GM21515 (cell line): ENCODE results near the gene MTOR.
A peak's percentile ranks its signal among the peaks of the same experiment; 100 is the strongest.
"Not testable (repeated sequence)": the region's sequence is repeated elsewhere in the genome, so short reads cannot be mapped to it uniquely, and the experiment has no call there.

Source experiments
- ATAC-seq: cut with Tn5 transposase; IDR thresholded peaks from one replicate; pipeline ENCODE4 v1.9.1; 2021; ENCODE audit not compliant: unreplicated experiment

MTOR gene

DNA sequence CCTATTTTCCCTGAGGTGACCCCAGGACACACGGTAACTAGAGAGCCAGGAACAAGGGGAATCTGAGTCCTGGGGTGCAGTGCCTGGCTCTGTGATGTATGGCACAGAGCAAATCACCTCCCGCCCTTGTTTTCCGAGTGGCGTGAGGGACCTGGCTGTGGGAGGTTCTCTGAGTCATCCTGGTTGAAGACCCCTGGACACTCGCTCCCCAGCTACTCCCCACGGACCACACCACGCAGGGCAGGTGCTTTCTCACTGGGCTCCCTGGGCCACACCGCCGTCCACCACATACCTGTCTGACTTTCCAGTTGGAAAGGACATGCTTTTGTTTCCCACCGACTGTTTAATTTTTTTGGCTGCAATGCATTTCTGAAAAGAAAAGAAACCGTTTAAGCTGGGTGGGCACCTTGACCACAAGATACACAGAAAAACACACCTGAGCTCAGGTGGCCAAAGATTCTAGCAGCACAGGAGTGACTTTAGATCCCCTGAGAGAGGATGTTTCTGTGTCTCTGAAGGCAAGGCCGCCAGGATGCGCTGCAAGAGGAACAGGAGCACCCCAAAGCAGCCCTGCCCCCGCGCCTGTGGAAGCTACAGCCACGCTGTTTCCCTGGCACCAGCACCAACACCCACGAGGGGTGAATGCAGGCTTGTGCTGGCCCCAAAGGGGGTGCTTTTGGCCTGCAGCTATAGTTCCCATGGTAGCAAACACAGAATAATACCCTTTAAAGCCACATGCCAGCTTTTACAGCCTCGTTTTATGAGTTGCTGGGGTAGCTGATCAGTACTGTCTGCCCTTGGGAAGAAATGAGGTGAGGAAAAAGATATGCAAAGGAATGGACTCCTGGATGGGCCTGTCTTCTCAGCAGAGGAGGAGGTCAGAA, 194.4 kb downstream of the MTOR start:
- no peak for ATAC-seq

DNA sequence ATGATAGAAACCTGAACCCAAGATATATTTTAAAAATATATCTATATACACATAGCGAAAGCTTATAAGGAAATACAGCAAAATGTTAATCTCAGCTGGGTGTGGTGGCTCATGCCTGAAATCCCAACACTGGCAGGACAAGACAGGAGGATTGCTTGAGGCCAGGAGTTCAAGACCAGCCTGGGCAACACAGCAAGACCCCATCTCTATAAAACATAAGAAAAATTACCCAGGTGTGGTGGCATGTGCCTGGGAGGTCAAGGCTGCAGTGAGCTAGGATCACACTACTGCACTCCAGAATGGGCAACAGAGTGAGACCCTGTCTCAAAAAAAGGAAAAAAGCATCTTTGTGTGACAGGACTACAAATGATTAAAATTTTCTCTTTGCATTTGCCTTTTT, 196.6 kb downstream of the MTOR start:
- ATAC-seq = no peak

DNA sequence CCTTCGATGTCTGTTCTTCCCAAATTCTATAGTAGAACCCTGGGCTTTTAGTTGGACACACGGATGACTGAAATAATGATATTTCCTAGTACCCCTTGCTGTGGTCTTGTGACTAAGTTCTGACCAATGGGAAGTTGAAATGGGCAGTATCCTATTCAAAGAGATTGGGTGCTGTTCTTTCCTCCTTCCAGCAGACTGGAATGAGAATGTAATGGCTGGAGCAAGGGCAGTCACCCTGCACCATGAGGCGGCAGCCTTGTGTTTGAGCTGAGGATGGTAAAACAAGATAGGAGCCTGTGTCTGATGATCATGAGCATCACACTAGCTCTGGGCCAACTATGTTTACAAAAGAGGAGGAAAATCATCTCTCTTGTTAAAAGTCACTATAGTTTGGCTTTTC, 197.4 kb downstream of the MTOR start:
- ATAC-seq = no peak

DNA sequence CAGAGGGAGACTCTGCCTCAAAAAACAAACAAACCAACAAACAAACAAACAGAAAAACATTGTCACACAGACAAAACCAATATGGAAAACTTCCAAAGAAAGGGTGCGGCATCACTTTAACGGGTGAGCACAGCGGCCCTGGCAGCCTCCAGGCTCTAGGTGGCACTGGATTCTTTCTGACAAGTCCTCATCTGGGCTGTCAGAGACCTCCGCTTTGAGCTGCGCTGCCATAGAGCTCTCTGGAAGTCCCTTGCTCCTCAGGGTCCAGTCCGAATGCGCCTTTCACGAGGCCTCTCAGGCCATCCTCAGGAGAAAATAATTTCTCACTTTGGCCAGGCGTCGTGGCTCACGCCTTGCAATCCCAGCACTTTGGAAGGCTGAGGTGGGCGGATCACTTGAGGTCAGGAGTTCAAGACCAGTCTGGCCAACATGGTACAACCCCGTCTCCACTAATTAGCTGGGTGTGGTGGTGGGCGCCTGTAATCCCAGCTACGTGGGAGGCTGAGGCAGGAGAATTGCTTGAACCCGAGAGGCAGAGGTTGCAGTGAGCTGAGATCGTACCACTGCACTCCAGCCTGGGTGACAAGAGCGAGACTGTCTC, 198.3 kb downstream of the MTOR start:
- ATAC-seq = not testable (repeated sequence)

DNA sequence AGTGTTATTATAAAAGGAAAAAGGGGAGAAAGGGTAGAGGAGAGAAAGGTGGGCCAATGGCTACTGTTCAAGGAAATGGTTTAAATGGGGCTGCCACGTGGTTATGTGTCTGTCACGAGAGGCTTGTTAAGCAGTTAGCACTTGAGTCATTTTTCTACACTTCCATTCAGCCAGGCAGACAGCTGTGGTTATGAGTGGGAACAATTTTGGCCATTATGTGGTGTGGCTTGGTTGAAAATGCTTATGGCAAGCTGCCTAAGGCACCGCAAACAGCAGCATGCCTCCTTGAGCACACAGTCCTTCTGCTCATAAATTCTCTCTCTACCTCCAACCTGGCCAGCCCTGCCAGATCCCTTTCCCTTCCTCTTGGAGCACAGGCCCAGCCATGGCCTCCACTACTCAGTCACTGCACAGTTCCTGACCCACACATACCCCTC, 199.4 kb downstream of the MTOR start:
- no peak for ATAC-seq

DNA sequence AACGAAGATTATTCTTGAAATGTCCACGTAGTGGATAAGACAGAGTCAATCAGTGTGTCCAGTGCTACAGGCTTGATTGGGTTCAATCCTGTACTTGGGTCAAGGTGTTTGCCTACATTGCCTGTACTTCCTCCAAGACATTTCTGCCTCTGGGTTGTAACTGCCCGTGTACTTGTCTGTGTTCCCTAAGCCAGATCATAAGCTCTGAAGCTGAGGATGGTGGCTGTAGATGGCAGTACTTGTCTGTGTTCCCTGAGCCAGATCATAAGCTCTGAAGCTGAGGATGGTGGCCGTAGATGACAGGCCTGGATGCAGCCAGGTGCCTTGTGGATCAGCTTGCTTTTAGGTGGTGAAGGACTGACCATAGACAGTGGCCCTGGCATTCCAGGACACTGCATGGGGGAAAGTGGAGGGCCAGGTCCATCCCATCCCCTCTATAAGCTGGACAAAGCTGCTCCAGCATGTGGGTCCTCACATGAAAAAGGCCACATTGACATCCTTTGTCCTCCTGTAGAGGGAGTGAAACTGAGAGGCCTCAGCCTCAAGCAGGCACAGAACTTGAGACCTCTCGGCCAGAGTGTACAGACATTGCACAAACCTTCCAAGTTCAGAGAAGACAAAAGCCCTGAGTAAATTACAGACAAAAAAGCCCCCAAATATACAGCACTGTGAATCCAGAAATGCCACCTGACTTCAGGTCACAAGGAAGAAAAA, 200.5 kb downstream of the MTOR start:
- no peak for ATAC-seq

DNA sequence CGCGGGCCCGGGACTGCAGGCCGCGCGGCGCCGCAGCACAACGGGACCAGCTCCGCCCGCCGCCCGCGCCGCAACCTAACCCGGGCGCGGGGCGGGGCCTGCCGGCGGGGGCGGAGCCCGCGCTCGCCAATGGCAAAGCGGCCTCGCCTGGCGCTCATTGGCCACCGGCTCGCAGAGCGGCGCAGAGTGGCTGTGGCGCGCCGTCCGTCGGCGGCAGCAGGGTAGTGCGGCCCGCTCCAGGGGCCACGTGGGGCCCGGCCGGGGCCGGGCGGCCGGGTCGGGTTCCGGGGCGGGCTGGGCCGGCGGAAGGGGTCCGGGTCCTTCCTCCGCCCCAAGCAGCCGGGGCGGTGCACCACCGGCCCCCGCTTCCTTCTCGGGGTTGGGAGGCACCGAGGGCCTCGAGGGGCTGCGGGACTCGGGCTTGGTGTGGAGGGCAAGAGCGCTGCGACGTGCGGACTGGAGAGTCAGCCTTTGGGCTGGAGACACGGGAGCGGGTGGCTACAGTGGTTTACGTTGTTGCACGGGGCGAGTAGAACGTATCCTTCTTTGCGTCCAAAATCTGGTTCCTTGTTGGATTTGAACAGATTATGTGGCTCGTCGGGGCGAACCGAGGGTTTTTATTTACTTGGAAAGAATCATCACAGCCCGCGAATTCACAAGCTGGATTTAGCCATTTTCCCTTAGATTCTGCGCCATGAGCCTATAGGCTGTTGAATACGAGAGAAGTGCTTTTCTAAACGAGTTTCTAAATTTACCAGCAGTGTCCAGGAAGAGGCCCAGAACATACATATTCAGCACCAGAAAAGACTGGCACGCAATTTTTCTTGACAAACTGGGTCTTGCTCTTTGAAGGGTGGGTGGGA, 202.2 kb downstream of the MTOR start, which contains the start of gene SRM:
Gene SRM (minus strand): TSS at position 51 of the 863 bp plus-strand sequence. CDS start 75 bp downstream, outside the sequence.
- ATAC-seq = peak; percentile 88

DNA sequence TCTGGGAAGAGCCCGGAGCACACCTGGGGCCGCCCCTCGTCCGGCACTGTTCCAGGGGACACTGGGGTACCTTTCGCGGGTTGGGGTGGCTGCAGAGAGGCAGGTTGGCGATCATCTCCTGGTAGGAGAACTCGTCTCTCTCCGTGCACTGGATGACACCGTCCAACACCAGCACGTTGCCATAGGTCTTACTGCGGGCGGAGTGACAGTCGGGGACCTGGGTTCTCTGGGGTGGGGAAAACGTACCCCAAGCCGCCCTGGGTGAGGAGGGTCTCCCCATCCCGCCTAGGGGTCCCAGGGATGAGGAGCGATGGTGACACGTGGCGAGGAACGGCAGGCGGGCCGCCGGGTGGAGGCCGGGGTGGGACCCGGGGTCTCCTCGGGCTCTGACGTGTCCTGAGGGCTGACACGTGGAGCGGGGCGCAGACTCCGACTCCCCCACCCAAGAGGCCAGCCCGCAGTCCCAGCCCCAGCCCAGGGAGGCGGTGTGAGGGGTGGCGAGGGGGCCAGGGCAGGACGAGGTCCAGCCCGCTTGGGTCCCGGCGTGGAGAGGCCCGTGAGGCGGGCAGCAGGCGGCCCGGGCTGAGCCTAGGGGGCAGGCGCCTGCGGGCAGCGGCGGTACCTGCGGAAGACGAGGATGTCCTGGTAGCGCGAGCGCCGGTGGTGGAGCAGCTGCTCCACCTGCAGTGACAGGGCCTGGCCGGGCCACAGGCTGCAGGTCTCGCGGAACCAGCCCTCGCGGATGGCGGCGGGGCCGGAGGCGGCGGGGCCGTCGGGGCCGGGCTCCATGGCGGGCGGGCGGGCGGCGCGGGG, 203.0 kb downstream of the MTOR start:
- peak; percentile 11 for ATAC-seq

DNA sequence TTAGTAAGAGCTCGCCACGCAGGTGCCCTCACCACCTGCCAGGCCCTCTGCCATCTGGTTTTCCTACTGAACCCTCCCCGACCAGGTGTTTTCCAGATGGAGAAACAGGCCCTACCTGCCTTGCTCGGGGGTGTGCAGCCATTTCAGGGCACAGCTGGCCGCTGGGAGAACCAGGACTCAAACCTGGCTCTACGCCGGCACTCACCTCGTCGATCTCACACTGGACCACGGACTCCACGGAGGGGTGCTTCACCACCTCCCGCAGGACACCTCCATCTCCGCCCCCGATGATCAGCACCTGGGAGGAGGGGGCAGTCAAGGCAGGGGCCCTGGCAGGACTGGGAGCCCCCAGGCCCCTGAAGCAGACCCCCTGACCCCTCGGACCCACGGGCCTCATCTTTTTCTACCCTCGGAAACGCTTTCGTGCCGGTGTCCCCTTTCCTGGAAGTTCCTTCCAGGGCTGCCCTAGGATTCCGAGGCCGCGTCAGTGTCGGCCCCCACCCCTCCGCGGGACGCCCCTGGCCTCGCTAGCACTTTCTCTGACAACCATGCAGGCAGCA, 203.7 kb downstream of the MTOR start:
- no peak for ATAC-seq

DNA sequence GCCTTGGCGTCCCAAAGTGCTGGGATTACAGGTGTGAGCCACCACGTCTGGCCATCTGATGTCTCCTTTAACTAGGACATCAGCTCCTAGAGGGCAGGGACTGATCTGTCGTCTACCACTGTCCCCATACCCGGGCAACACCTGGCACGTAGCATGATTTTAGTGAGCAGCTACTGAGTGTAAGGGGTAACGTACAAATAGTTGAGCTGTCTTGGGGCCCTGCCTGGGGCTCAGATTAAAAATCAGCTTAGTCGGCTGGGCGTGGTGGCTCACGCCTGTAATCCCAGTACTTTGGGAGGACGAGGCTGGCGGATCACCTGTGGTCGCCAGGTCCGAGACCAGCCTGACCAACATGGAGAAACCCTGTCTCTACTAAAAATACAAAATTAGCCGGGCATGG, 204.3 kb downstream of the MTOR start:
- ATAC-seq = no peak

DNA sequence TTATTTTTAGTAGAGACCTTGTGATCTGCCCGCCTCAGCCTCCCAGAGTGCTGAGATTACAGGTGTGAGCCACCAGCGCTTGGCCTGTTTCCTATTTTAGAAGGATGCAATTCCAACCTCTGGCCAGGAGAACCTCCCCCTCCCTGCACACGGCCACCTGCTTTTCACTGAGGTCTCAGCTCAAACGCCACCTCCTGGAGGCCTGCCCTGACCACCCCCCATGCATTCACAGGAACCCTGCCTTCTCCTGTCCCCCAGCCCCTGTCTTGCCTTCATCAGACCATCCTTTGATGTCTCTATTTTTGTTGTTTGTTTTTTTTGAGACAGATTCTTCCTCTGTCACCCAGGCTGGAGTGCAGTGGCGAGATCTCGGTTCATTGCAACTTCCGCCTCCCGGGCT, 204.9 kb downstream of the MTOR start:
- no peak for ATAC-seq
